Stimulated activated naive CD8-positive, alpha-beta T cell treated with anti-CD3 and anti-CD28 coated beads, Interleukin-15, Interleukin-2, amounts not matched to agents 100 ng/mL and 50 ng/mL, for 24 hours (primary cell): ENCODE data around the gene ZNF710.

Experiments used
- H3K27ac Mint-ChIP-seq: one replicate; pipeline ENCODE4 v1.8.0; 2021; ENCODE audit warnings: mild to moderate bottlenecking, mixed read lengths
- H3K27me3 Mint-ChIP-seq: one replicate; pipeline ENCODE4 v1.8.0; 2021; ENCODE audit warnings: mixed read lengths
- H3K36me3 Mint-ChIP-seq: one replicate; pipeline ENCODE4 v1.8.0; 2021; ENCODE audit warnings: low read depth, mixed read lengths
- H3K4me1 Mint-ChIP-seq: one replicate; pipeline ENCODE4 v1.8.0; 2021; ENCODE audit warnings: low read depth, mixed read lengths
- H3K4me3 Mint-ChIP-seq: one replicate; pipeline ENCODE4 v1.8.0; 2021; ENCODE audit warnings: mild to moderate bottlenecking, mixed read lengths
- H3K9me3 Mint-ChIP-seq: one replicate; pipeline ENCODE4 v1.8.0; 2021; ENCODE audit warnings: mixed read lengths

ZNF710 gene

GRCh38 chr15:90020021-90020735, 19.1 kb downstream of the ZNF710 start:
- Mint-ChIP-seq H3K9me3 (no peaks in the 10 kb centered on the region), H3K27me3 (no peaks in the 10 kb centered on the region), H3K4me3 (no peak overlapping the region), H3K36me3 (no peaks in the 10 kb centered on the region), H3K4me1 (peaks cover 18% of the 10 kb centered on the region), H3K27ac (no peak overlapping the region)

- H3K4me3 Mint-ChIP-seq, result no peak overlapping the region
- no peaks in the 10 kb centered on the region for H3K9me3 Mint-ChIP-seq
- no peaks in the 10 kb centered on the region for H3K27me3 Mint-ChIP-seq
- no peaks in the 10 kb centered on the region for H3K36me3 Mint-ChIP-seq
- H3K27ac Mint-ChIP-seq, result no peak overlapping the region
- H3K4me1 Mint-ChIP-seq, result peaks cover 14% of the 10 kb centered on the region
Measured at GRCh38 chr15:90020936-90021507, 19.9 kb downstream of the ZNF710 start.

DNA sequence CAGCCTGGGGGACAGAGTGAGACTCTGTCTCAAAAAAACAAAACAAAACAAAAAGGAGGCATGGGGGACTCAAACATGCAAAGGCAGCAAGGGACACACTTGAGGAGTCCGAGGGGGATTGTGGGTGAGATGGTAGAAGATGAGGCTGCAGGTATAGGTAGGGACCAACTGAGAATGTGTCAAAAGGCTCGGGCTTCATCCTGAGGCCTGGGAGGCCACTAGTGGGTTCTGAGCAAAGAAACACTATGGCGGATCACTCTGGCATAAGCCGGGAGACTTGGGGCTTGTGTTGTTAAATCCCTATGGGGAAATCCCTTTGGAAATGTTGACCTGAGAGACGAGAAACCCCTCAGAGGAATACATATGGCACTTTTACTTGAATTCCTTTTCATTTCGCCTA, 21.2 kb downstream of the ZNF710 start:
- no peaks in the 10 kb centered on the region for H3K27me3 Mint-ChIP-seq
- peaks cover 11% of the 10 kb centered on the region for H3K4me1 Mint-ChIP-seq
- H3K36me3 Mint-ChIP-seq, result no peaks in the 10 kb centered on the region
- H3K27ac Mint-ChIP-seq, result no peak overlapping the region
- no peaks in the 10 kb centered on the region for H3K9me3 Mint-ChIP-seq
- H3K4me3 Mint-ChIP-seq, result no peak overlapping the region

GRCh38 chr15:90022905-90023700, 22.0 kb downstream of the ZNF710 start:
- no peaks in the 10 kb centered on the region for H3K27me3 Mint-ChIP-seq
- H3K27ac Mint-ChIP-seq, result no peak overlapping the region
- no peaks in the 10 kb centered on the region for H3K9me3 Mint-ChIP-seq
- H3K36me3 Mint-ChIP-seq, result peaks cover under 1% of the 10 kb centered on the region
- H3K4me3 Mint-ChIP-seq, result no peak overlapping the region
- H3K4me1 Mint-ChIP-seq, result peaks cover 9% of the 10 kb centered on the region

- no peaks in the 10 kb centered on the region for H3K27me3 Mint-ChIP-seq
- peaks cover 8% of the 10 kb centered on the region for H3K36me3 Mint-ChIP-seq
- H3K4me1 Mint-ChIP-seq, result no peaks in the 10 kb centered on the region
- no peak overlapping the region for H3K4me3 Mint-ChIP-seq
- no peaks in the 10 kb centered on the region for H3K9me3 Mint-ChIP-seq
- H3K27ac Mint-ChIP-seq, result no peak overlapping the region
Measured at GRCh38 chr15:90024406-90024805, 23.3 kb downstream of the ZNF710 start.

DNA sequence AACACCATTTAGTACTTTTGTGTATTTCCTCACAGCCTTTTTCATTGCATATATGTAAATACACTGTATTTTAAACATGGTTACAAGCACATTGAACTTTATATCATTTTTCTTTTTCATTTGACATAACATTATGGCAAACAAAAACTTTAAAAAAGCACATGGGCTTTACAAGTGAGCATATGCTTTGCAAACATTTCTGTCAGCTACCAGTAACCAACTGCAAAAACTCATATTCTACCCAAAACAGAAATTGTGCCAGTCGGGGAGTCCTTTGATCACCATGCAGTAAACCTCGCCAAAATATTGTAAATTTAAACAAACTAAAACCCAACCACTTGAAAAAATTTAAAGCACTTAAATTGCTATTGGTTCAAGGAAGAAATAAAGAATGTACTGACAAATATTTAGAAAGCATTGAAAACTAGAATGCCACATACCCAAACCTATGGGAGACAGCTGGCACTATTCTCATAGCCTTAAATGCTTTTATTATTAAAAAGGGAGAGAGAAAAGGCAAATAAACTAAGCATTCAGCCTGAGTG, 24.4 kb downstream of the ZNF710 start:
- H3K4me3 Mint-ChIP-seq, result no peak overlapping the region
- no peak overlapping the region for H3K27ac Mint-ChIP-seq
- peaks cover 3% of the 10 kb centered on the region for H3K4me1 Mint-ChIP-seq
- H3K36me3 Mint-ChIP-seq, result peaks cover 8% of the 10 kb centered on the region
- no peaks in the 10 kb centered on the region for H3K27me3 Mint-ChIP-seq
- H3K9me3 Mint-ChIP-seq, result no peaks in the 10 kb centered on the region

GRCh38 chr15:90028376-90028944, 27.3 kb downstream of the ZNF710 start:
- peaks cover 28% of the 10 kb centered on the region for H3K4me1 Mint-ChIP-seq
- H3K27me3 Mint-ChIP-seq, result no peaks in the 10 kb centered on the region
- no peaks in the 10 kb centered on the region for H3K9me3 Mint-ChIP-seq
- H3K27ac Mint-ChIP-seq, result no peak overlapping the region
- H3K4me3 Mint-ChIP-seq, result no peak overlapping the region
- peaks cover 8% of the 10 kb centered on the region for H3K36me3 Mint-ChIP-seq

- H3K9me3 Mint-ChIP-seq, result no peaks in the 10 kb centered on the region
- no peak overlapping the region for H3K27ac Mint-ChIP-seq
- peaks cover 8% of the 10 kb centered on the region for H3K36me3 Mint-ChIP-seq
- H3K27me3 Mint-ChIP-seq, result no peaks in the 10 kb centered on the region
- H3K4me1 Mint-ChIP-seq, result peaks cover 34% of the 10 kb centered on the region
- no peak overlapping the region for H3K4me3 Mint-ChIP-seq
Measured at GRCh38 chr15:90029024-90029423, 27.9 kb downstream of the ZNF710 start.

DNA sequence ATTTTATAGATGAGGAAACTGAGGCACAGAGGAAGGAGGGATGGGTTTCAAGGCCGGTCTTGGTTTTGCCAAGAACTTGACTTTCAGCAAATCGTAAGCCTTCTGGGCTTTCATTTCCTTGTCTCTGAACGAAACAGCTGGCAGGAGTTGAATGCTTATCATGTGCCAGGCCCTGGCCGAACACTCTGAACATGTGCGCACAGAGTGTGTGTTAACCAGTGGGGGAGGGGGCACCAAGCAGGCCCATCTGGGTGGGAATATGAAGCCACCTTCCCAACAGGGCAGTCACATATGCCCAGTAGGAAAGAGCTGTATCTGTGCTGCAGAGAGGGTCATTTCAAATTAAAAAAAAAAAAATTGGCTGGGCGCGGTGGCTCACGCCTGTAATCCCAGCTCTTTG, 29.3 kb downstream of the ZNF710 start:
- Mint-ChIP-seq H3K36me3 (peaks cover 8% of the 10 kb centered on the region), H3K4me3 (no peak overlapping the region), H3K9me3 (no peaks in the 10 kb centered on the region), H3K27me3 (no peaks in the 10 kb centered on the region), H3K27ac (no peak overlapping the region), H3K4me1 (peaks cover 47% of the 10 kb centered on the region)

- peaks cover 56% of the 10 kb centered on the region for H3K4me1 Mint-ChIP-seq
- no peaks in the 10 kb centered on the region for H3K9me3 Mint-ChIP-seq
- H3K4me3 Mint-ChIP-seq, result peak overlapping the region; percentile 60
- peak overlapping the region; percentile 84 for H3K27ac Mint-ChIP-seq
- peaks cover 8% of the 10 kb centered on the region for H3K36me3 Mint-ChIP-seq
- H3K27me3 Mint-ChIP-seq, result no peaks in the 10 kb centered on the region
Measured at GRCh38 chr15:90031231-90031791, 30.2 kb downstream of the ZNF710 start.

GRCh38 chr15:90033006-90033405, 31.9 kb downstream of the ZNF710 start:
- H3K36me3 Mint-ChIP-seq, result peaks cover 8% of the 10 kb centered on the region
- no peaks in the 10 kb centered on the region for H3K9me3 Mint-ChIP-seq
- H3K4me1 Mint-ChIP-seq, result peaks cover 73% of the 10 kb centered on the region

DNA sequence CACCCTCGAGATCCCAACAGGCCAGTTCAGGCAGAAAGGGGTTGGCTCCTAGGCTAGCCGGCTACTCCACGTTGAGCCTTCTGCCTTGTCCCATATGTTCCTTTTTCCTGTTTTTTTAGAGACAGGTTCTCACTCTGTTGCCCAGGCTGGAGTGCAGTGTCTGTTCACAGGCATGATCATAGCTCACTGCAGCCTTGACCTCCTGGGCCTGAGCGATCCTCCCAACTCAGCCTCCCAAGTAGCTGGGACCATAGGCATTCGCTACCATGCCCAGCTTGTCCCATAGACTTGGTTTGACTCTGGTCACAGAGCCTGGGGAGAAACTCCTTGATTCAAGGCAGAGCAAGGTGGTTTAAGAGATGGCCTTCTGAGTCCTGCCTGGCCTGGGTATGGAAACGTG, 32.3 kb downstream of the ZNF710 start:
- no peaks in the 10 kb centered on the region for H3K9me3 Mint-ChIP-seq
- peaks cover 7% of the 10 kb centered on the region for H3K36me3 Mint-ChIP-seq
- peaks cover 78% of the 10 kb centered on the region for H3K4me1 Mint-ChIP-seq
- no peaks in the 10 kb centered on the region for H3K27me3 Mint-ChIP-seq
- H3K27ac Mint-ChIP-seq, result no peak overlapping the region
- H3K4me3 Mint-ChIP-seq, result no peak overlapping the region

More at GRCh38 chr15:90033006-90033405, 31.9 kb downstream of the ZNF710 start:
- H3K27ac Mint-ChIP-seq, result no peak overlapping the region
- H3K4me3 Mint-ChIP-seq, result no peak overlapping the region
- no peaks in the 10 kb centered on the region for H3K27me3 Mint-ChIP-seq

DNA sequence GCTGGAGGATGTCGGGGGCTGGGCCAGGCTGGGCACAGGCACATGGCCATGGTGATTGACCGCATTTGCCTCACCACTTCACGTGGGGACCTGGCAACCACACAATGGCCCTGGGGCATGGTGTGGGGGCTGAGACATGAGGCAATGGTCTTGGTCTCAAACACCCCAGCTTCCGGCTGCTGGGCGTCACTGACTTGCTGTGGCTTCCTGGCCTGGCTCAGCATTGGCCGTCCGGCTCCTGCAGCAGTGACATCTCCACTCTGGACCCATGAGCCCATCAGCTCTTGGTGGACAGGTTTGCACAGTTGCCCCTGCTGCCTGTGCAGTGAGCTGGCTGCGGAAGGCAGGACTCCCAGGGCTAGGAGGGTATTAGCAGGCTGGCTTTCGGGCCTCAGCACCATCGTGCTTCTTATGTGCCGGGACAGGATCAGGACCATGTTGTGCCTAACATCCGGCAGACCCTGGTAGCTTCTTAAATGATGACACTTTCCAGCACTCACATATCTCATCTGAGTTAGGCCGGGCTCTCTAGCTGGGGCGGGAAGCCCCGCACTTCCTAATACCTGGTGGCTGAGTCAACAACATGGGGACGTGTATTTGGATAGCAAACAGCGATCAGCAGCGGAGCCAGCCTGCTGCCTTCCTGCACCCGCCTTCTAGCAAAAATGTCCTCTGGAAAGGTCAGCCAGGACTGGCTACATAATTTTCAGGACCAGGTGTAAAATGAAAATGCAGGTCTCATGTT, 34.1 kb downstream of the ZNF710 start:
- Mint-ChIP-seq H3K36me3 (peaks cover 8% of the 10 kb centered on the region), H3K27ac (peak overlapping the region; percentile 71), H3K27me3 (no peaks in the 10 kb centered on the region), H3K4me3 (no peak overlapping the region), H3K4me1 (peaks cover 96% of the 10 kb centered on the region), H3K9me3 (no peaks in the 10 kb centered on the region)

- Mint-ChIP-seq H3K4me1 (peaks cover 96% of the 10 kb centered on the region), H3K27ac (peak overlapping the region; percentile 58), H3K9me3 (no peaks in the 10 kb centered on the region), H3K4me3 (no peak overlapping the region), H3K27me3 (no peaks in the 10 kb centered on the region), H3K36me3 (peaks cover 8% of the 10 kb centered on the region)
Measured at GRCh38 chr15:90035840-90036230, 34.7 kb downstream of the ZNF710 start.
